GM18502 (cell line): ENCODE results near the gene GLRB.
"Not testable (repeated sequence)": the region's sequence is repeated elsewhere in the genome, so short reads cannot be mapped to it uniquely, and the experiment has no call there.

Experiments used
- ATAC-seq: cut with Tn5 transposase; IDR thresholded peaks from one replicate; pipeline ENCODE4 v1.9.1; 2021; ENCODE audit warnings: mild to moderate bottlenecking; ENCODE audit not compliant: unreplicated experiment, poor library complexity

The GLRB gene

DNA sequence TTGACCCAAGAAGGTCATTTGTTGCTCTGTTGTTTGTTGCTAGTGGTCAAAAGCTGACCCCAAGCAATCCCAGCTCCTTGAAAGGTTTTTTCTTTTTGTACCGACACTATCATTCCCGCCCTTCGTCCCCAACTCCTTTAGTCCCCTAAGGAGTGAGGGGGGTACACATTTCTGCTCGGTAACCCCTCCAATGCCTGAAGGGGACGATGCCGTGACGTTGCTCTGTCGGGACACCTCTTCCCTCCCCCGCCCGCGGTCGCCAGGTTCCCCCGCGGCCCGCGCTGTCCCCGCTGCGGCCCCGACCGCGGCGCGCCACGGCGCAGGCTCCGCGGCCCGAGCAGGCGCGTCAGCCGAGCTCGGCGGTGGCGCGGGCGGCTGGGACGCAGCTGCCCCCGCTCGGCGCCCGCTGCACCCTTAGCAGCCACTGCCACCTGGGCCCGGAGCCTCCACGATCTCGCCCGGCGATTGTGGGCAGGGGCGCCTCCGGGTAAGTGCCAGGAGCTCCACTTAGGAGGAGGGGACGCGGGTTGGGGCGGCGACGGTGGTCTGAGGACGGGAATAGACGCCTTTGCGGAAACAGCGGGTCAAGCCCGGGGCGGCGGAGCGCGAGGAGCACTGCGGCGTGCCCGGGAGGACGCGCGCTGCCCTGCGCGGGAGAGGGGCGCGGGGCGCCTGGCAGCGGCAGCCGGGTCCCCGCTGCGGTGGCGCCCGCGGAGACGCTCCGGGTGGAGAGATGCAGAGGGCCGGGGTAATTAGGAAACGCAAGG is at the start of gene GLRB:
GLRB (plus strand) TSS at position 340 of the 767 bp plus-strand sequence. CDS start 1,875 bp downstream, outside the sequence.
- ATAC-seq, result no peak

DNA sequence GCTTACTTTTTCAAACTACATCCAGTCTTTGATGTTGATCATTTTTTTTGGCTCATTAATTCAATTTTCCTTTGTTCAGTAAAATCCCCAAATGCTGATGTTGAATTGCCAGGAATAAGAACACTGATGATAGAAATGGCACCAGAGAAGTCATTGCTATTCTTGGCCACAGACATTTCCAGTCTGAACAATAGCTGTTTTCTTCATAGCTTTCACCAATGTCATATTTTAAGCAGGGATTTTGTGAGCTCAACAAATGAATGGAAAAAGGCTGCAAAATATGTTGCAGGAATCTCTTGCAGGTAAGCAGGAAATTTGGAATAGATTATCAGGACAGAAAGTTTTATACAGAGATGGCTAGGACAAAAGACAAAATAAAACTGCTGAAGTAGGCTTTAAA is 40.5 kb upstream of the GLRB start:
- no peak for ATAC-seq

DNA sequence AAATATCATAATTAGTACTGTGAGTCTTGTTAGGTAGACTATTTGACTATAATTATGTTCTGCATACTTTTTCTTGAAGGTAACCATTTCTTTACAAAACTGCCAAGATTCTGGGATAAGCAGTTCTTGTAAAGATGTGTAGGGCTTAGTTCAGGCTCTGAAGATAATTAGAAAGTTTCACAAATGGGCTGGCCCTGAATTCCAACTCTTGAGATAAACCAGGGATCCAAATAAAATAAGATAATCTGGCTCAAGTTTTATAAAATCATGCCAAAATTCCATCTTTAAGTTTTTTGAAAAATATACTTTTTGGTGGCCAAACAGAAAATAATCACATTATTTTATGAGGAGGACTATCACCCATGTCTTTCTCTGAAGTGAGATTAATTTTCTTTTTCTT is 35.5 kb upstream of the GLRB start:
- ATAC-seq, result no peak

DNA sequence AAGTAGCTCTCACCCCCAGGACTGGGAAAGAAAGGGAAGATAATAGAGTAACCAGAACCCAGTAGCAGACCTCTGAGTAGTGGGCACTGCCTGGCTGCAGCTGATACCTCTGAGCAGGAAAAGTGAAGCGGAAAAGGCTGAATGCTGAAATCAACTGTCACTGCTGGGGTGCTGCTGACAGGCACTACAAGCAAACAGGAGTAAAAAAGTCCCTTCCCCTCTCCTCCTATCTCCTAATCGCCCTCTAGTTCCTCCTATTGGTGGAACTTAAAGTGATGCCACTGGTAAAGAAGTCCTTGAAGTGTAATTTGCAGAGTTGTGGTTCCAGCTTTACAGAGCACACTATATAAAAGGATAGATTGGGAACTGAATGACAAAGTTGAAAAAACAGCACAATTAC is 32.8 kb upstream of the GLRB start:
- no peak for ATAC-seq

DNA sequence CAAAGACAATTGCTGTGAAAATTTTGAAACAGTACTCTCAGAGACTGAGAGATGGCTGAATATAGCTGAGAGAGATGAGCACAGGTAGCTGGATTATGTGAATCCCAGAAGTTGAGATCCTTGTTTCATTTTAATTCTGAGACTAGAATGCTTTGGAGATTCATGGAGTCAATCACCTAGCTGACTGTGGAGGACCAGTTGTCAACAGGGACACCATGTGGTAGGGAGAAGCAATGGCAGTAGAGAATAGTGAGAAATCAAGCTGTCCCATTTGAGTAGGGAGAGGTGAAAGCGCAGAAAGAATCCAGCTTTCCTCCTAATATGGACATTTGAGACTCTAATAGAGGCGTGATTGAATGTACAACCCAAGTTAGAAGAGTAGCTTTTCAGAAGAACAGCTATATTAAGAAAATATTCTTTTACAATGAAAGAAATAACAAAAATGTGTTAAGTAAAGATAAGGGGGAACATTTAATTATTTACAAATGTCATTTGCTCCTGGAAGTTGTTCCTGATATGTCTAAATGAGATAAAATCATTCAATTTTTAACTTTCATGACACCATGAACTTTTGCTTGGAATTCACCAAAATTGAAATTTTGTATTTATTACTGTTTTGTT is 30.3 kb upstream of the GLRB start:
- peak; percentile 92 for ATAC-seq

DNA sequence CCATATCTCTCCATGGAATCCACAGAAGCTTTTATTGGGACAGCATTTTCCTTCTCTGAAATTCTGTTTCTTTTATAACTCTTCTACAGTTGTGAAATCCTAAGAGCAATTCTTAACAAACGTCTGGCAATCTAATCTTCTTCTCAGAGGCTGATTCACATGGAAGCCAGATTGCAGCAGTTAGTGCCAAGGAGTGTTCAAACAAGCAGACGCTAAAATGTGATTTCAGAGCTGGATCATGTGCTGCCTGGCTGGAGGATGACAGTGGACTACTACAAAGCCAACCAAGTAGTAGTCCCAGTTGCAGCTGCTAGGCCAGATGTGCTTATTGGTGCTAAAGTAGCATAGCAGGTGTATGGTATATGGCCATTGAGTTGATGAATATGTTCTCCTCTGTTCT is 27.7 kb upstream of the GLRB start:
- ATAC-seq, result no peak

DNA sequence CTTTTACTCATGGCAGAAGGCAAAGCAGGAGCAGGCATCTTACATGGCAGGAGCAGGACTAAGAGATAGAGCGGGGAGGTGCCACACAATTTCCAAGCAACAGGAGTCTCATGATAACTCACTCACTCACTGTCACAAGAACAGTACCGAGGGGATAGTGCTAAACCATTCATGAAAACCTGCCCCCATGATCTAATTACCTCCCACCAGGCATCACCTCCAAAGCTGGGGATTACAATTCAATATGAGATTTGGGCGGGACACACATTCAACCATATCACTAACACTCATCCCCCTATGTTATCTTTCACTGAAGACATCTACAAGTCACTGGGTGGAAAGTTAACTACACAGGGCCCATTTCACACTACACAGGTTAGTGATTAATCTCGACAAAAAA is 25.4 kb upstream of the GLRB start:
- ATAC-seq, result no peak

DNA sequence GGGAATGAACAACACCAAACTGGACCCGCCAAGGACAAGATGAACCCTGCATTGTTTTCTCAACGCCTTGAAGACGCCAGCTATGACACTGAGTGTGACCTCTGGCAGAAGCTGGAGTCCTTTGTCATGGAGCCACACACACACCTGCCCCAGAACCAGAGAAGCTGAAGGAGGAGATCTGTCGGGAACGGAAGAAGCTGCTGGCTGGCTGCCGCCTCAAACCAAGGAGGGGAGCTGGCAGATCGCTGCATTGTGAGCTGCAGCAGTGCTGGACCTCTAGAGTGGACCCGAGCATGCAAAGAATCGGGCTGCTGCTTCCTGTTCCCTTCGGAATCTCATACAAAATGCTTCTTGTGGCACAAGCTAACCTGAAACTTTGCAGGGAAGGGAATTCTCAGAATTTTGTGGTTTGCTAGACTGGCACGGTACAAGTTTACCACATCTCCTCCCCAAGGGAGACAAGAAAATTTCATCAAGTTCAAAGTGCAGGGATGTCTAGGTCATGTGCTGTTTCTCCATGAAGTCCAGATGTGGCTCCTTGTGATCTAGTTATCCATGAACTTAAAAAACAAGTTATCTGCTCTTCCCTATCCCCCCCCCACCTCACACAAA is 23.4 kb upstream of the GLRB start:
- ATAC-seq, result no peak

DNA sequence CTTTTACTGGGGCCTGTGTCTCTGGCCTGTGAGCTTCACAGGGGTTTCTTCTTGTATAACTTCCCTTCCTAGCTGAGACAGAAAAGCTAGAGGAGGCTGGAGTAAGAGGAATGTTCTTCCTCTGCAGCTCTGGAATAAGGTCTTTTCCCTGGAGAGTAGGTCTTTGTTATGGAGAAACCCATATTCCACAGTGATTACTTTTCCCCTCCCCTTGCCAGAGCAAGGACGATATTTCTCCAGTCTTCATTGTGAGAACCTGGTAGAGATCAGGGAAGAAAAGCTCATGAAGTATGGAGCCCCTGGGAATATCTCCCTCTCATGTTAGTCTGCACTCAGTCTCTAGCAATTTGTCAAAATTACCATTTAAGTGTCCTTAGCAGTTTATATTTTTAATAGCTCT is 18.7 kb upstream of the GLRB start:
- no peak for ATAC-seq

DNA sequence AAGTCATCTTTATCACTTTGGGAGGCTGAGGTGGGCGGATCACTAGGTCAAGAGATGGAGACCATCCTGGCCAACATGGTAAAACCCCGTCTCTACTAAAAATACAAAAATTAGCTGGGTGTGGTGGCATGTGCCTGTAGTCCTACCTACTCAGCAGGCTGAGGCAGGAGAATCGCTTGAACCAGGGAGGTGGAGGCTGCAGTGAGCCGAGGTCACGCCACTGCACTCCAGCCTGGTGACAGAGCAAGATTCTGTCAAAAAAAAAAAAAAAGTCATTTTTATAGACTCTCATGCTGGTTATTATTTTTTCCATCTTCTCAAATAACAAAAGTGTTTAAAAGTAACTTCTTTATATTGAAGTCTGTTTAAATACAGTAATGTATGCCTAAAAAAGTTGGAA is 17.1 kb upstream of the GLRB start:
- ATAC-seq, result not testable (repeated sequence)

DNA sequence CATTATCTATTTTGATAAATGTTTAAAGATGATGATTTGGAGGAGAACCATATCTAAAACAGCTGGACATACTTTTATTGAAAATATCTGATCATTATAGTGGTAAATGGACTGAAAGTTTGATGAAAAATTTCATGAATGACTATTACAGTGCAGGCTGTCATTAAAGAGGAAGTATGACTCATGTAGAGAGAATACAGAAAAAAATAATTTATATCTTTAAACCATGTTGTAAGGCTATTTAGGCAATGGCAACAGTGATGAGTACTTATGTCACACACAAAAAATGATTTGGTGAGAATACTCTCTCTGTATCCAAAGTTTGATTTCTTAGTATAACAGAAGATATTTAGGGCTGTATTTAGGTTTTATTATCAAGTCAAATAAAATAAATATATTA is 3.9 kb upstream of the GLRB start:
- no peak for ATAC-seq

DNA sequence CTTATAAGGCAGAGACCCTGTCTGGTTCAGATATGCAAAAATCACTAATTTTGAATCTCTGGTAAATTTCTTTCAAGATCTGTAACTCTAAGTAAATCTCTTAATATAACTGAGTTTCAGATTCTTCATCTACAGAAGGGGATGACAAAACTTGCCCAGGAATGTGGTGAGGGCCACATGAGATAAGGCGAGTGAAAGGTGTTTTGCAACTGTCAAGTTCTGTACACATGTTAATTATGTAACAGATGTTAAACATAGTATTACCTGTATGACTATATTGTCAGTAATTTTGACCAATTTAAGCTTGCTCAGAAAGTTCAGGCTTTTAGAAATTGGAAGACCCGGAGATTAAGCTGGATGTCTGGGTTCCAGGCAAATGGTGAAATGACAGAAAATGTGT is 549 bp upstream of the GLRB start:
- ATAC-seq, result no peak

DNA sequence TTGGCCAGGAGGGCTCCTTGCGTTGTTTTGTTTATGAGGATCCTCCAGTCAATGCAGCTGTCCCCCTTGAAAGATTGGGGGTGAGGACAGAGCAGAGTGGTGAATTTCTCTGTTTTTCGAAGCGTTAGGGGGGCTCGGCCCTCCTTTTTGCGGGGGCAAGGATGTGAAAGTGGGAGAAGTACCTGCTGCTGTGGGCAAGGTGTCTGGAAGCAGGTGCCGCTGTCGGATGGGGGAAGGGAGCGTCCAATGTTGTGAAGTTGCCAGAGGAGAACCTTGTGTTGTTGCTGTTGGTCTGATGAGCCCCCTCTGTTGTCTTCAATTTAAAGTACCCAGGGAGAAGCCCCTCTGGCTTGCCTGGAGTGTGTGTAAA is 613 bp downstream of the GLRB start:
- no peak for ATAC-seq

DNA sequence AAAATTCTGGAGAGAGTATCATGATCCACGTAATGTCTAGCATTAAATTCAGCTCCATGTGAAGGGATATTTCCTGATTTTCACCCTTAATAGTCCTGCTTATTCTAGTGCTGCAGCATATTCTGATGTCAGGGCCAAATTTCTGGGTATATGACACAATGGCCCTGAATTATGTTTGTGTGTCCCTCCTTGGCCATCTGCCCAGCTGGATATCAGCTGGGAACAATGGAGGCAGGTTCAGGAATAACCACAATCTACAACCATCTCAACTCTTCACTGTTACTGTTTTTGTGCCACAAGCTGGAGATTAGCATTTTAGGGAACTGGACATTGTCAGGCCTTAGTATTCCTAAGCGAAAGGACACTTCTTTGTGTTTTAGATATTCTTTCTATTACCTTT is 3.5 kb downstream of the GLRB start:
- ATAC-seq, result no peak

DNA sequence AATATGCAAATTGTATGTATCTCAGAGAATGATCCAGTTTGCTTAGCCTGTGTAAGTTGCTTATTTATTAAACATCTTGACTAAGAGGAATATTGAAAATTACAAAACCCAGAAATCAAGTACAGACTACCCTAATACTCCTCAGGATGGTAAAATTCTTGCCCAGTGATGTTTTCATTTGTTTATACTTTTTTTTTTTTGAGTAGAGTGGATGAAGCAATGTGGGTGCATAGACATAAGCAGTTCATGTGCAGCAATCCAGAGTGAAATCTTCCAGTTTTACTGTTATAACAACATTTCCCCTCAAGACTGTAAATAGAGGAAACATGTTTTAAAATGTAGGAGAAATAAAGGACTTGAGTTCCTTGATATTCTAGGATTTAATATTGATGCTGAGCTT is 4.7 kb downstream of the GLRB start:
- no peak for ATAC-seq

DNA sequence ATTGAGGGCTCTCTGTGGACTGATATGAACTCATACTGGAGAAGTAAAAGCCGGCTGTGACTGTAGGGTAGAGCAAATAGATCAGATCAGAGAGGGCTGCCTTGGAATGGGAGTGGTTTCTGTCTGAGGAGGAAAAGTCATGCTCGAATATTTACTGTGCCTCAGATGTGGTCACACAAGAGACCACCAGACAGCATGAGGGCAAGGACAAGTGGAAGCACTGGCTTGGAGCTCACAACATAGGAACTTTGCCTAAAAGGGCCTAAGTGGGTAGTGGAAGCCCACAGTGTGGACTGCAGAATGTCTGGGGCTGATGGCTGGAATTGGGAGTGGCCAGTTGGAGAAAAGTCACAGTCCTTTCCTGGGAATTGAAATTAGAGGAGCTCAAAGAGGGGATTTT is 19.8 kb downstream of the GLRB start:
- no peak for ATAC-seq

DNA sequence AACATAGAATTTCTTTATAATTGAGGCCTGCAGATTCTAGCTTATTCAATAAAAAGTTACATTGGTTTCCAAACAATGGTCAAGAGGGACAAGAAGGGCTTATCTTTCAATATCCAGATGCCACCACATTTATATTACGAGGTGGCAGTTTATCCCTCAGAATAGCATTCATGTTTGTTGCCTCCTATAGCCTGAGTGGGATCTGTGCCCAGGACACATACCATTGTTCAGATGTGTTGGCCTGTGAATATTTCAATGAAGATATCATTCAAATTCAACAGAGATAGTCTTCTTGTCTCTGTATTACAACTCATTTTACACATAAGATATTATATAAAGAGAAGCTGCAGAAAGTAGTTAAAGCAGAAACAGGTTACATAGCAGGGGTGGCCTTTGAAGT is 20.5 kb downstream of the GLRB start:
- ATAC-seq, result no peak

DNA sequence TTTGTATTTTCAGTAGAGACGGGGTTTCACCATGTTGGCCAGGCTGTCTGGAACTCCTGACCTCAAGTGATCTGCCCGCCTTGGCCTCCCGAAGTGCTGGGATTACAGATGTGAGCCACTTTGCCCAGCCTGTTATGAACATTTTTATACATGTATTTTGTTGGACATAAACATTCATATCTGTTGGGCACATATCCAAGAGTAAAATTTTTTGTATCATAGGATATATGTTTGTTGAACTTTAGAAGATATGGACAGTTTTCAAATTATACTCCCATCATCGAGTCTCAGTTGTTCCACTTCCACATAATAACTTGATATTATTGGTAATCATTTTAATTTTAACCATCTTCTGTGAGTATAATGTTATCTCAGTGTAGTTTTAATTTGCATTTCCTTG is 23.6 kb downstream of the GLRB start:
- no peak for ATAC-seq

DNA sequence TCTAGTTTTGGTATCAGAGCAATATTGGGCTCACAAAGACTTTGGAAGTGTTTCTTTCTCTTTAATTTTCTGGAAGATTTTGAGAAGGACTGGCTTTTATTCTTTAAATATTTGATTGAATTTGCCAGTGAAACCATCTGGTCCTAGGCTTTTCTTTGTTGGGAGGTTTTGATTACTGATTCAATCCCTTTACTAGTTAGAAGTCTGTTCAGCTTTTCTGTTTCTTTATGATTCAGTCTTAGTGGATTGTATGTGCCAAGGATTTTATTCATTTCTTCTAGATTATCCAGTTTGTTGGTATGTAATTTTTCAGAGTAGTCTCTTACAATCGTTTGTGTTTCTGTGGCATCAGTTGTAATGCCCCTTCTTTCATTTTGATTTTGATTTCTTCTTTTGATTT is 28.6 kb downstream of the GLRB start:
- ATAC-seq, result no peak

DNA sequence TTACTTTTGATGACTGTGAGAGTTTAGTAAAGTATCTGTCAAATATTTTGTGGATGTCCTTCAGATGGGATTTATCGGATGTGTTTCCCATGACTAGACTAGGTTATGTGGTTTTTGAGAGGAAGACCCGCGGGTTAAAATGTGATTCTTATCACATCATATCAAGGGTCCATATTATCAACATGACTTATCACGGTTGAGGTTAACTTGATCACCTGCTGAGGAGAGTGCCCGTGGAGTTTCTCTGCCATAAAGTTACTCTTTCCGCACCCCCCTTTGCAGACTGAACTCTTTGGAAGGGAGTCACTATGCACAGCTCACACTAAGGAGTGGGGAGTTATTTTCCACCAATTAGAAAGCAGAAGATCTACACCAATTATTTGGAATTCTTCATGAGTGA is 38.7 kb downstream of the GLRB start:
- no peak for ATAC-seq

DNA sequence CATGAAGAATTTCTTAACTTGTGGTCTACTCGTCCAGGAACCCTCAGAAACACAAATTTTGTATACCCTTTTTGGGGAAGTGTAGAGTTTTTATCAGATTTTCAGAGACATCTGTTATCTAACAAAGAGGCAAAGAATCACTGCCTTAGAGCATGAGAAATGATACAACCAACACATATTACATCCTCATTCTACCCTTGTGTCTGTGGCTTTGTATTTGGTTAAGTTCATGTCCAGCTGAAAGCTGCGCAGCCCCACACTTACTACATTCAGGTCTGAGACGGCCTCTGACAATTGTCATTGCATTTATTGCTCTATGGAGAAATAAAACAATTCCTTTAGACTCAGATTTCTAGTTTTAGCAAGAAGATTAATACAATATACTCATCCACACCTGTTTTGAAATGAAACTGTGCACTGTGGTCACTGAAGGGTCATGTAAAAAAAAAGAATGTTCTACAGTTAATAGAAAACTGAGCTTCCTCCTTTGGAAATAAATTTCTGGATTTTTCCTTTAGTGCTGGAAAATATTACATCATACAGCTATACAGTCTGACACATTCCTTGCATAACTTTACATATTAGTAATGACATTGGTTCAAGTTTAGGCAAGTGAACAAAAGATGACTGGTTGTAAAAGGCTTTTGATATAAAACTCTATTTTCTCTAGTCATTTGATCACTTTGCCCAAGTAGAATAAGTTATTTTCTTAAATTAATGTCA is 39.8 kb downstream of the GLRB start:
- ATAC-seq, result no peak
